Transverse colon (tissue), 4 donors: ENCODE data around the gene GALNT5. TPM values are rescaled to one million over a fixed set of nuclear protein-coding genes. Genes with fewer than 3 reads are reported as not detected.
A peak's percentile ranks its signal among the peaks of the same experiment; 100 is the strongest.

ENCODE experiments used
- DNase-seq: peaks from one replicate; pipeline ENCODE4 v3.0.0-alpha.2; 2019
- H3K27ac ChIP-seq, 4 donors: fragments of 200-600 bp; sonication (generic); 2 replicates each; pipeline ENCODE4 v1.5.1; 2016 to 2018; ENCODE audit warnings: inconsistent platforms in 4 of 4
- H3K27me3 ChIP-seq: fragments of 200-600 bp; sonication (generic); 2 replicates; pipeline ENCODE4 v1.5.1; 2017; ENCODE audit warnings: inconsistent platforms
- H3K36me3 ChIP-seq, 4 donors: fragments of 200-600 bp; sonication (generic); 2 replicates each; pipeline ENCODE4 v1.5.1; 2017 to 2019; ENCODE audit warnings: inconsistent platforms in 4 of 4
- H3K4me1 ChIP-seq, 4 donors: fragments of 200-600 bp; sonication (generic); 2 replicates each; pipeline ENCODE4 v1.5.1; 2017 to 2020; ENCODE audit warnings: inconsistent platforms in 4 of 4
- H3K4me3 ChIP-seq, 4 donors: fragments of 200-600 bp; sonication (generic); 1 replicate in 1 of 4; 2 replicates in 3 of 4; pipeline versions ENCODE4 v1.5.1 to v1.6.1; 2017 to 2019; ENCODE audit warnings: inconsistent platforms in 4 of 4
- H3K9me3 ChIP-seq, 2 donors: fragments of 200-600 bp; sonication (generic); 2 replicates each; pipeline ENCODE4 v1.5.1; 2017 to 2019; ENCODE audit warnings: inconsistent platforms in 2 of 2
- EP300 ChIP-seq: sonication (generic); formaldehyde crosslinking; IDR thresholded peaks from one replicate; pipeline ENCODE4 v1.6.1; 2017; ENCODE audit warnings: antibody characterized with exemption, low read depth
- POLR2A ChIP-seq: fragments of 450-650 bp; IDR thresholded peaks from one replicate; pipeline ENCODE4 v1.6.1; 2016; ENCODE audit warnings: antibody characterized with exemption, mild to moderate bottlenecking, moderate library complexity
- POLR2AphosphoS5 ChIP-seq, 3 donors: sonication (generic); formaldehyde crosslinking; IDR thresholded peaks; one replicate each; pipeline ENCODE4 v1.6.1; 2016; ENCODE audit warnings: antibody characterized with exemption in 3 of 3
- WGBS, 2 donors: methylation state at CpG; one replicate each; pipeline ENCODE4 v1.1.5; 2018; ENCODE audit warnings: low coverage in 1 of 2; 5-methylcytosine and 5-hydroxymethylcytosine counted together
- in situ Hi-C, 4 donors: fragments of 200-750 bp; cut with MboI; loops; one replicate each; pipeline versions ENCODE4 v1.15.0 to v1.15.1; 2017; ENCODE audit warnings: low sequenced_read_pairs in 3 of 4, low pct_ligation_motif_present in 1 of 4, low pct_unique_long_range_greater_than_20kb in 1 of 4
- intact Hi-C: fragments of 100-400 bp; cut with DNase I; formaldehyde crosslinking; loops from one replicate; pipeline ENCODE4 v1.15.1; 2023; ENCODE audit warnings: low total_unique reads
- total RNA-seq, 4 donors: library from RNA; depleted of rRNA; stranded (reverse); fragments of >200 nt; gene quantifications; one replicate each; pipeline ENCODE4 v1.1.0, GENCODE V29; 2016
- TF ChIP-seq, protein P1 (sequence below), 5 experiments: fragments of 200-600 bp in 3 of 5; fragments of 450-650 bp in 2 of 5; sonication (generic) in 3 of 5; IDR thresholded peaks; 1 replicate in 2 of 5; 2 replicates in 3 of 5; pipeline ENCODE4 v1.5.1; 2016 to 2017; ENCODE audit warnings: antibody characterized with exemption in 5 of 5, inconsistent platforms in 3 of 5, mild to moderate bottlenecking in 2 of 5, moderate library complexity in 1 of 5

Gene GALNT5
- total RNA-seq, 4 donors from 2014 or later, result 7.5 to 34.0 (median 14.0) TPM

DNA sequence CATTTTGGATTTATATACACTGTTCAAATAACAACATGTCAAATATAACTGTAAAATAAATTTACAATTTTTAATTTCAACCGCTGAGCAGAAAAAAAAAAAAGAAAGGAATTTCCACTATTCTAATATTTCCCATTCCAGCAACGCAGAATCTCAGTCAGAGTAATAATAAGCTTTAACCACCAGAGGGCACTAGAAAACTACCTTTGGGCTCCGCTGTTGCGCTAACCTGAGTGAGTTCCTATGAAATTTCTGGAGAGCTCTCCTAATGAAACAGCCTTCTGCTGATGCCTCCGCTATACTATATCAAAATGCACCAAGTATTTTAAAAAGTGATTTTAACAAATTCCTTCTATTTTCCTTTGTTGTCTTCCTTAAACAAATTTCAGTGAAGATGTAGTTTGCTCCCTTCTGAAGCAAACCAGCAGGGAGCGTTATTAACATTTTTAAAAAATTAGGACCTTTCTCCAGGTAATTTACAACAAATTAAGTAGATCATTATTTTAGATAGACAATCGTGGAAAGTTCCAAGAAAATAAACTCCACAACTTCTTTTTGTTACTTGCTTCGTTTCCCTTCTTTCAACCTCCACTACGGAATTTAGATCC is 45.1 kb downstream of the GALNT5 start:
- H3K4me3 ChIP-seq, result no peak overlapping the region
- in situ Hi-C loops (loop anchor here in 3 of 4 donors (10.0 to 25.0 kb wide), 3 partner anchors 460 to 710 kb away; no protein-coding TSS in a partner anchor), intact Hi-C loops (no loop called here)
- no peaks in the 10 kb centered on the region for H3K36me3 ChIP-seq
- H3K27me3 ChIP-seq, result peaks cover 16% of the 10 kb centered on the region
- H3K4me1 ChIP-seq, result peaks cover 0 to 5% (median 0%) of the 10 kb centered on the region in 4 donors
- no peak for DNase-seq
- TF ChIP-seq, protein P1, sequence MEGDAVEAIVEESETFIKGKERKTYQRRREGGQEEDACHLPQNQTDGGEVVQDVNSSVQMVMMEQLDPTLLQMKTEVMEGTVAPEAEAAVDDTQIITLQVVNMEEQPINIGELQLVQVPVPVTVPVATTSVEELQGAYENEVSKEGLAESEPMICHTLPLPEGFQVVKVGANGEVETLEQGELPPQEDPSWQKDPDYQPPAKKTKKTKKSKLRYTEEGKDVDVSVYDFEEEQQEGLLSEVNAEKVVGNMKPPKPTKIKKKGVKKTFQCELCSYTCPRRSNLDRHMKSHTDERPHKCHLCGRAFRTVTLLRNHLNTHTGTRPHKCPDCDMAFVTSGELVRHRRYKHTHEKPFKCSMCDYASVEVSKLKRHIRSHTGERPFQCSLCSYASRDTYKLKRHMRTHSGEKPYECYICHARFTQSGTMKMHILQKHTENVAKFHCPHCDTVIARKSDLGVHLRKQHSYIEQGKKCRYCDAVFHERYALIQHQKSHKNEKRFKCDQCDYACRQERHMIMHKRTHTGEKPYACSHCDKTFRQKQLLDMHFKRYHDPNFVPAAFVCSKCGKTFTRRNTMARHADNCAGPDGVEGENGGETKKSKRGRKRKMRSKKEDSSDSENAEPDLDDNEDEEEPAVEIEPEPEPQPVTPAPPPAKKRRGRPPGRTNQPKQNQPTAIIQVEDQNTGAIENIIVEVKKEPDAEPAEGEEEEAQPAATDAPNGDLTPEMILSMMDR (IDR thresholded peaks at IDR 0.05), result peak; percentile 67 to 79 (median 74)
- no peak for TF ChIP-seq EP300
- H3K27ac ChIP-seq, result no peak overlapping the region
- WGBS, 2 donors, result 33% methylated on average over 9 of the region's 9 CpGs
- H3K9me3 ChIP-seq, result no peaks in the 10 kb centered on the region

DNA sequence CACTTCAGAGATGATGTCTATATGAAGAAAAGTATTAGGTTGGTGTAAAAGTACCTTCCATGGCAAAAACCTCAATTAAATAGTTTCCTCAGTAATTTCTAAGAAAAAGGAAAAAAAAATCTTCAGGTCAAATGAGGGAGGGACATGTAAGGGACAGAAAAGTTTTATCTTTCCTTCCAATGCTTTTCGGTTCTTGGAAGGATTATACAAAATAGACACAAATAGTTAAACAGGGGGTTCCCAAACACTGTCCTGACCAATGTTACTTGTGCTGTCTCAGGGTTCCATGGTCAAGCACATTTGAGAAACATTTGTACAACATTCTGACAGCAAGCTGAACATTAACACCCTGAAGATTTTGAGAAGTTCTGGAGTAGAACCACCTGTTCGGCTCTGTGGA is 46.1 kb downstream of the GALNT5 start:
- in situ Hi-C loops, result loop anchor here in 3 of 4 donors (10.0 to 25.0 kb wide), 3 partner anchors 459 to 709 kb away; no protein-coding TSS in a partner anchor
- intact Hi-C loops, result no loop called here
- WGBS, 2 donors, result 50% methylated on average over 2 of the region's 2 CpGs

DNA sequence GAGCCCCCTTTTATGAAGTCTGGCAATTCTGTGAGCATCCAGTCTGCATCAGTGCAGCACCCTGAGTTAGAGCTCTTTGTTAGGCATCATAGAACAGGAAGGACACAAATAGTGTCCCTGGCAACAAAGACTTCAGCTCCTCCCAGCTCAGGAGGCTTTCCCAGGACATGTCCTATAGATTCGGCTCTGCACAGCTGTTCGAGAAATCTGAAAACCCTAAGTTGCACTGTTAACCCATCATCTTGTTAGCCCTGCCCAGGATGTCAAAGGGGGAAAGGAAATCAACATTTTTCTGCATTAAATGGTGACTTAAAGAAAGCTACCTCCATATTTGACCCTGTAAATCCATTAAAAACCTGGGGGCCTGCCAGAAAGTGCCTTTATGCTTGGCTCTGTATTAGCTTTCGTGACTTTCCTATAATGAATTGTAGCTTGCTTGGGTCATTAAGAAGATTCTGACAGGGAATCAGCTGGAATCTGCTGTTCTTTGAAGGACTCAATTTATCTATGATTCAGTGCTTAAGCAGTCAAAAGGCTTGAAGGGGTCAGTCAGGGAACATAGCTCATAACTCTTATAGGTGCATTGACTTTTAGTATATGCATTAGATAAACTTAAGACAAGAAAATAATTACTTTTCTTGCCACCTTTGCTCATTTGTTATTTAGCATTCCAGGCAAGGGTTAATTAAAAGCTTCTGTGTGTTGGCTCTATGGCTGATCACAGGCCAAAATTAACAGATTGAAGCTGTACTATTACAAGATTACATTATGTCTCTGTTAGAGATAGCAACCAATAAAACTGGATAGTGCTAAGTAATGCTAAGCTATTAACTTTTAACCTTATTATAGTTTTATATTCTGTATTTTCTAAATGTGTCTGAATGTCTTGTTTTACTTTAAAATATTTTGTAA is 47.6 kb downstream of the GALNT5 start:
- intact Hi-C loops (no loop called here), in situ Hi-C loops (loop anchor here in 3 of 4 donors (10.0 to 25.0 kb wide), 3 partner anchors 457 to 707 kb away; no protein-coding TSS in a partner anchor)
- H3K27me3 ChIP-seq, result peaks cover 16% of the 10 kb centered on the region
- TF ChIP-seq POLR2A (no peak), POLR2AphosphoS5 (IDR thresholded peaks at IDR 0.05) (no peak), EP300 (no peak)
- TF ChIP-seq, protein P1 (IDR thresholded peaks at IDR 0.05), result no peak
- H3K27ac ChIP-seq, result no peak overlapping the region
- no peak overlapping the region for H3K4me3 ChIP-seq
- DNase-seq, result no peak
- no peaks in the 10 kb centered on the region for H3K9me3 ChIP-seq
- H3K4me1 ChIP-seq, result peaks cover 0 to 5% (median 0%) of the 10 kb centered on the region in 4 donors
- no peaks in the 10 kb centered on the region for H3K36me3 ChIP-seq
- WGBS, 2 donors, result 0 to 40% methylated on average over 1 to 3 of the region's 3 CpGs

More for the DNA sequence above, 46.1 kb downstream of the GALNT5 start:
- Histone ChIP-seq H3K27ac (no peak overlapping the region), H3K9me3 (no peaks in the 10 kb centered on the region), H3K36me3 (no peaks in the 10 kb centered on the region), H3K4me1 (peaks cover 0 to 5% (median 0%) of the 10 kb centered on the region in 4 donors), H3K27me3 (peaks cover 16% of the 10 kb centered on the region), H3K4me3 (no peak overlapping the region)
- no peak for TF ChIP-seq EP300
- no peak for TF ChIP-seq POLR2A
- DNase-seq, result no peak

DNA sequence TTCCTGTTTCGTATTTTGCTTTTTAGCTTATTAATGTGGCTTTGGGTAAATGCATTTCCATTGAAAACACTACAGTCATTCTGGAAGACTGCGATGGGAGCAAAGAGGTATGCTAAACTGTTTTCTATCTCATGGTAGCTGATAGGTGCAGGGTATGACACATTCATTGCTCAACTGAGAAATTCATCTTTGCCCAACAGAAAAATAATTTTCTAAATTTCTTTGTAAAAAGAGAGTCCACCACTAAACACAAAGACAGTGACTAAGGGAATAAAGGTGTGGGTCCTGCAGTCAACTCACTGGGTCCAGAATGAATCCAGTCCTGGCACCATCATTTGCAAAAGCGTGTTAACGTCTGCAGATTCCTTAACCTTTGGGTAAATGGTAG is 48.2 kb downstream of the GALNT5 start:
- DNase-seq, result no peak
- Histone ChIP-seq H3K27me3 (peaks cover 16% of the 10 kb centered on the region), H3K4me3 (no peak overlapping the region), H3K36me3 (no peaks in the 10 kb centered on the region), H3K9me3 (no peaks in the 10 kb centered on the region), H3K4me1 (peaks cover 0 to 5% (median 0%) of the 10 kb centered on the region in 4 donors), H3K27ac (no peak overlapping the region)
- in situ Hi-C loops (loop anchor here in 3 of 4 donors (10.0 to 25.0 kb wide), 3 partner anchors 457 to 707 kb away; no protein-coding TSS in a partner anchor), intact Hi-C loops (no loop called here)
- WGBS, 2 donors, result 75 to 86% methylated on average over 3 to 4 of the region's 4 CpGs
- no peak for TF ChIP-seq POLR2AphosphoS5 (IDR thresholded peaks at IDR 0.05)
- TF ChIP-seq POLR2A, result no peak
- no peak for TF ChIP-seq EP300

DNA sequence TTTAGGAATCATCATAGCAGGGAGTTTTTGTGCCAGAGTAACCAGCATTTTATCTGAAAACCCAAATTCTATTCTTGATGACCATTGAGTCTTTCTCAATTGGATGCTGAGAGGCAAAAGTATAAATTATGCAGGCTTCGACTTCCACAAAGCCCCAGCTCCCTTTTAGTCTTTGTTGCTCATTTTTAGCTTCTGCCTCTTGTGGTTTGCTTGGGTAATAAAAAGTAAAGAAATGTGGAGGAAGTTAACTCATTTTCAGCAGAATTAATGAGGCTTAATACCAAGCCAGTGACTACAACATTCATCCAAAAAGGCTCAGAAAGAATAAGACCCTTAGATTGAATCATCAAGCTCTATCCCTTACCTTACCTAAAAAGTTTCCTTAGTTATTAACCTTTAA is 49.5 kb downstream of the GALNT5 start:
- 61 to 73% methylated on average over 1 of the region's 1 CpG for WGBS, 2 donors
- H3K27me3 ChIP-seq, result peaks cover 16% of the 10 kb centered on the region
- TF ChIP-seq POLR2AphosphoS5 (IDR thresholded peaks at IDR 0.05) (no peak), EP300 (no peak), POLR2A (no peak)
- TF ChIP-seq, protein P1 (IDR thresholded peaks at IDR 0.05), result no peak
- DNase-seq, result no peak
- no peaks in the 10 kb centered on the region for H3K36me3 ChIP-seq
- intact Hi-C loops, result no loop called here
- no peak overlapping the region for H3K4me3 ChIP-seq
- in situ Hi-C loops, result loop anchor here in 3 of 4 donors (10.0 to 25.0 kb wide), 3 partner anchors 455 to 705 kb away; no protein-coding TSS in a partner anchor
- H3K9me3 ChIP-seq, result no peaks in the 10 kb centered on the region
- H3K4me1 ChIP-seq, result peaks cover 0 to 5% (median 0%) of the 10 kb centered on the region in 4 donors
- no peak overlapping the region for H3K27ac ChIP-seq
